HEK293T (cell line): Measurements from ENCODE around the gene DPH2.

Source experiments
- CTCF ChIA-PET: fragments of 350-600 bp; formaldehyde crosslinking; extraction: SDS; loops from one replicate; lab custom pipeline; 2021; ENCODE audit warnings: antibody characterized with exemption, inconsistent platforms; lab: Yijun Ruan, JAX
- POLR2A ChIA-PET: fragments of 350-600 bp; formaldehyde crosslinking; extraction: SDS; loops from one replicate; lab custom pipeline; 2020; ENCODE audit warnings: antibody characterized with exemption, inconsistent platforms; lab: Yijun Ruan, JAX
- DNase-seq: peaks from one replicate; pipeline ENCODE4 v3.0.0; 2012; ENCODE audit warnings: mixed read lengths; ENCODE audit errors: extremely low spot score
- ARNT ChIP-seq: fragments of 450-650 bp; IDR thresholded peaks from 2 replicates; pipeline ENCODE4 v1.6.1; 2017; ENCODE audit warnings: mild to moderate bottlenecking
- BHLHE40 ChIP-seq: fragments of 450-650 bp; IDR thresholded peaks from 2 replicates; pipeline ENCODE4 v1.6.1; 2016; ENCODE audit warnings: mild to moderate bottlenecking, moderate library complexity, borderline replicate concordance
- CTBP1 ChIP-seq: fragments of 450-650 bp; IDR thresholded peaks from 2 replicates; pipeline ENCODE4 v1.6.1; 2016; ENCODE audit warnings: borderline replicate concordance
- ELF4 ChIP-seq: fragments of 450-650 bp; IDR thresholded peaks from 2 replicates; pipeline ENCODE4 v1.6.1; 2017; ENCODE audit warnings: antibody characterized with exemption
- FOXA1 ChIP-seq: fragments of 450-650 bp; IDR thresholded peaks from 2 replicates; pipeline ENCODE4 v1.6.1; 2016; ENCODE audit warnings: mild to moderate bottlenecking
- FOXK2 ChIP-seq: fragments of 450-650 bp; IDR thresholded peaks from 2 replicates; pipeline ENCODE4 v1.6.1; 2016; ENCODE audit warnings: mild to moderate bottlenecking
- FOXM1 ChIP-seq: fragments of 450-650 bp; IDR thresholded peaks from 2 replicates; pipeline ENCODE4 v1.6.1; 2017; ENCODE audit warnings: mild to moderate bottlenecking, borderline replicate concordance
- HDGF ChIP-seq: fragments of 450-650 bp; IDR thresholded peaks from 2 replicates; pipeline ENCODE4 v1.6.1; 2017; ENCODE audit warnings: antibody characterized with exemption, borderline replicate concordance
- L3MBTL2 ChIP-seq: fragments of 450-650 bp; conservative IDR thresholded peaks from 2 replicates; pipeline ENCODE4 v1.6.1; 2016; ENCODE audit warnings: mild to moderate bottlenecking
- LEF1 ChIP-seq: fragments of 450-650 bp; IDR thresholded peaks from 2 replicates; pipeline ENCODE4 v1.6.1; 2017; ENCODE audit warnings: mild to moderate bottlenecking, borderline replicate concordance
- NFRKB ChIP-seq: fragments of 450-650 bp; IDR thresholded peaks from 2 replicates; pipeline ENCODE4 v1.6.1; 2016; ENCODE audit warnings: mild to moderate bottlenecking, moderate library complexity
- SP1 ChIP-seq: fragments of 450-650 bp; IDR thresholded peaks from 2 replicates; pipeline ENCODE4 v1.6.1; 2017
- SUZ12 ChIP-seq: fragments of 450-650 bp; IDR thresholded peaks from 2 replicates; pipeline ENCODE4 v1.6.1; 2016; ENCODE audit warnings: mild to moderate bottlenecking
- TARDBP ChIP-seq: fragments of 450-650 bp; IDR thresholded peaks from 2 replicates; pipeline ENCODE4 v1.6.1; 2016
- ZNF384 ChIP-seq: fragments of 450-650 bp; IDR thresholded peaks from 2 replicates; pipeline ENCODE4 v1.6.1; 2016
- TF ChIP-seq, protein P1 (sequence below): fragments of 450-650 bp; IDR thresholded peaks from 2 replicates; pipeline ENCODE4 v1.6.1; 2016

DPH2 gene

DNA sequence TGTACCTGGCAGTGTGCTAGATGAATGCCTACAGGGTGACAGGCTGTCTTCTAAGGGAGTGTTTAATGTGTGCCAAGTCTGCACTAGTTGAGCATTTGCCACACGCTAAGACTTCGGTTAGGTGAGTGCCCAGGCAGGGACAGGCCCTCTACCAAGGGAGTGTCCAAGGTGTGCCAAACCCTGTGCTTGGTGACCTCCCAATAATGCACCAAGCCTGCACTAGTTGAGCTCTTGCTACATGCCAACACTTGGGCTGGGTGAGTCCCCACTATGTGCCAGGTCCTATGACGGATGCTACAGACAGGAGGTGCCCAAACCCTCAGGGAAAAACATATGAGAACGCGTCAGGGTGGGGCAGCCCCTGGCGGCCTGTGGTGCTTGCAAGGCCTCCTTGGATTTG, 50.7 kb downstream of the DPH2 start:
- POLR2A ChIA-PET: interaction anchor here (0.9 to 2.4 kb wide), 2 partner anchors 10 to 13 kb away, joined by 4 to 11 read pairs; partner anchors contain the start of gene SLC6A9

DNA sequence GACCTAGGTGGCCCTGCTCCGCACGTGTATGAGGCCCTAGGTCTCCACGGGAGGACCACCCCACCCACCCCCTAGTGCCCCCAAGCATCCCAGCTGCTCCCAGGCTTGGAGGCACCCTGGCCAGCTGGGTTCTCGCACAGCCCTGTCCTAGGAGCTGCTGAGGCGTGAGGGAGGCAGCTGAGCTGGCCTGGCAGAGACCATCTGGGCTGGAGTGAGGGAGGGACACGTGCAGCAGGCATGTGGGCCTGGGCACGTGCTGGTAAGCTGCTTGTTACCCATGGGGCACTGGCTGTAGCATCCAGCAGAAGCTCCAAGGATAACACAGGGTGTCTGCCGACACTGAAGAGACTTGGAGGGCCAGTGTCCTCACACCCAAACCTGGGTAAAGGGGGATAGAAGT, 51.3 kb downstream of the DPH2 start:
- ChIA-PET CTCF (interaction anchor here (1.0 kb wide), 1 partner anchor 15 kb away, joined by 3 read pairs; no protein-coding TSS in a partner anchor), POLR2A (interaction anchor here (0.9 to 2.4 kb wide), 2 partner anchors 10 to 12 kb away, joined by 4 to 11 read pairs; partner anchors contain the start of gene SLC6A9)
- TF ChIP-seq SP1 (no peak), FOXK2 (no peak), TARDBP (no peak), SUZ12 (no peak), HDGF (no peak), FOXM1 (no peak), ZNF384 (no peak), CTBP1 (no peak), L3MBTL2 (no peak), LEF1 (no peak), NFRKB (no peak), BHLHE40 (no peak), ELF4 (no peak), ARNT (no peak), FOXA1 (no peak)
- TF ChIP-seq, protein P1, sequence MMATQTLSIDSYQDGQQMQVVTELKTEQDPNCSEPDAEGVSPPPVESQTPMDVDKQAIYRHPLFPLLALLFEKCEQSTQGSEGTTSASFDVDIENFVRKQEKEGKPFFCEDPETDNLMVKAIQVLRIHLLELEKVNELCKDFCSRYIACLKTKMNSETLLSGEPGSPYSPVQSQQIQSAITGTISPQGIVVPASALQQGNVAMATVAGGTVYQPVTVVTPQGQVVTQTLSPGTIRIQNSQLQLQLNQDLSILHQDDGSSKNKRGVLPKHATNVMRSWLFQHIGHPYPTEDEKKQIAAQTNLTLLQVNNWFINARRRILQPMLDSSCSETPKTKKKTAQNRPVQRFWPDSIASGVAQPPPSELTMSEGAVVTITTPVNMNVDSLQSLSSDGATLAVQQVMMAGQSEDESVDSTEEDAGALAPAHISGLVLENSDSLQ: no peak
- no peak for DNase-seq

More for the DNA sequence above, 50.7 kb downstream of the DPH2 start:
- CTCF ChIA-PET: interaction anchor here (1.0 kb wide), 1 partner anchor 14 kb away, joined by 3 read pairs; no protein-coding TSS in a partner anchor
- no peak for DNase-seq
- TF ChIP-seq CTBP1 (no peak), SP1 (no peak), SUZ12 (no peak), BHLHE40 (no peak), FOXM1 (no peak), ZNF384 (no peak), ARNT (no peak), ELF4 (no peak)
- TF ChIP-seq, protein P1: no peak

DNA sequence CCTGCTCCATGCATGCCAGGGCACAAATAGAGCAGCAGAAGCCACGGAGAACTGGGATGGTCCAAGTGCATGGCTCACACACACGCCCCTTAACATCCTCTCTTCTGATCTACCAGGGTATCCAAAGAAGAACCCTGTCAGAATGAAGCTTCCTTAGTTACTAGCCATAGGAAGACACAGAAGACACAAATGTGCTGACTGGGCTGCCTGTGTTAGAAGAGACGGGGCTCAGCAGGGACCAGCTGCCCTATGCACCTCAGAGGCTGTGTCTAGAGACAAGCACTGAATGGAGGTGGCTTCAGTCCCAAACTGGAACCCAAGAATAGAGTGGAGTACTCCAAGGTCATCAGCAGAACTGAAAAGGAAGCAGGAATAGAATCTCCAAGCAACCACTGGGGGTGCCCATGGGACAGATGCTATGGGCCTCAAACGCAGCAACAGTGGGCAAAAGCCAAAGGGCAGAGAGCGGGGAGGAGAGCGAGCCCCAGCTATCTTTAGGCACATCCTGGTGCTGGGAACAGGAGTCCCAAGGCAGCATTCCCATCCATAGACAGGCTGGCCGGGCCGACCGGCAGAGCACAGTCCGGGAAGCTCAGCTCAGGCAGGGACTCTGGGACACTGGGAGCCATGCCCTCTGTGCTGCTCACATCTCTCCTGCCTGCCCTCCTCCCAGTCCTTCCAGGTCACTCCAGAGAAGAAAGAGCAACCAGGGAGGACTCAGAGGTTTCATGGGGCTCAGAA, 51.9 kb downstream of the DPH2 start:
- ChIA-PET POLR2A (interaction anchor here (0.9 to 2.4 kb wide), 2 partner anchors 9 to 12 kb away, joined by 4 to 11 read pairs; partner anchors contain the start of gene SLC6A9), CTCF (interaction anchor here (1.0 kb wide), 1 partner anchor 16 kb away, joined by 3 read pairs; no protein-coding TSS in a partner anchor)
- TF ChIP-seq CTBP1 (no peak), FOXK2 (no peak), ARNT (no peak), SP1 (no peak), L3MBTL2 (no peak), FOXM1 (no peak), LEF1 (no peak), BHLHE40 (no peak)
- no peak for DNase-seq
